HepG2 (cell line): ENCODE results near the gene ZNFX1. TPM values are rescaled to one million over a fixed set of nuclear protein-coding genes. Genes with fewer than 3 reads are reported as not detected.

Source experiments
- BCL6 ChIP-seq: IDR thresholded peaks from 2 replicates; pipeline ENCODE4 v1.6.1; 2016; ENCODE audit warnings: missing genetic modification reagents, missing compliant biosample characterization
- BORCS8-MEF2B ChIP-seq: sonication (generic); formaldehyde crosslinking; IDR thresholded peaks from 2 replicates; pipeline ENCODE4 v1.8.0; 2022; ENCODE audit warnings: mild to moderate bottlenecking, missing genetic modification reagents
- BRD4 ChIP-seq: sonication (generic); formaldehyde crosslinking; IDR thresholded peaks from 2 replicates; pipeline ENCODE4 v1.4.0; 2020; ENCODE audit warnings: missing genetic modification reagents
- CHCHD3 ChIP-seq: sonication (generic); formaldehyde crosslinking; IDR thresholded peaks from 2 replicates; pipeline ENCODE4 v1.8.0; 2022; ENCODE audit warnings: mild to moderate bottlenecking, missing genetic modification reagents, moderate library complexity
- DMAP1 ChIP-seq: IDR thresholded peaks from 2 replicates; pipeline ENCODE4 v1.6.1; 2016
- JARID2 ChIP-seq: sonication (generic); formaldehyde crosslinking; IDR thresholded peaks from 2 replicates; pipeline ENCODE4 v1.8.1; 2023; ENCODE audit warnings: missing genetic modification reagents, inconsistent platforms; ENCODE audit not compliant: insufficient replicate concordance
- MXI1 ChIP-seq: IDR thresholded peaks from 3 replicates; pipeline ENCODE4 v1.6.1; 2012; ENCODE audit warnings: low read depth, low read length, inconsistent platforms, borderline replicate concordance
- RBAK ChIP-seq: sonication (generic); formaldehyde crosslinking; IDR thresholded peaks from 2 replicates; pipeline ENCODE4 v1.5.1; 2020; ENCODE audit warnings: mild to moderate bottlenecking, missing genetic modification reagents
- RFX5 ChIP-seq: IDR thresholded peaks from 2 replicates; pipeline ENCODE4 v1.6.1; 2011; ENCODE audit warnings: low read depth, low read length, improper control_type of control experiment
- SETDB1 ChIP-seq: sonication (generic); formaldehyde crosslinking; IDR thresholded peaks from 2 replicates; pipeline ENCODE4 v1.5.1; 2020; ENCODE audit warnings: missing genetic modification reagents, mild to moderate bottlenecking, borderline replicate concordance
- SP4 ChIP-seq: sonication (generic); formaldehyde crosslinking; IDR thresholded peaks from 2 replicates; pipeline ENCODE4 v1.8.1; 2023; ENCODE audit warnings: mild to moderate bottlenecking, missing genetic modification reagents
- TCF12 ChIP-seq, 2 experiments: fragments of 450-650 bp in 1 of 2; sonication (generic) in 1 of 2; formaldehyde crosslinking in 1 of 2; IDR thresholded peaks; 2 replicates each; pipeline versions ENCODE4 v1.6.1 to v1.8.0; 2017 to 2022; ENCODE audit warnings: antibody characterized with exemption in 1 of 2, mild to moderate bottlenecking in 1 of 2, missing genetic modification reagents in 1 of 2, moderate library complexity in 1 of 2
- ZMYM2 ChIP-seq: sonication (generic); formaldehyde crosslinking; IDR thresholded peaks from 2 replicates; pipeline ENCODE4 v1.8.0; 2022; ENCODE audit warnings: mild to moderate bottlenecking, missing genetic modification reagents
- ZNF138 ChIP-seq: sonication (generic); formaldehyde crosslinking; IDR thresholded peaks from 2 replicates; pipeline ENCODE4 v1.5.0; 2020; ENCODE audit warnings: mild to moderate bottlenecking, low read depth, missing genetic modification reagents
- ZNF292 ChIP-seq: sonication (generic); formaldehyde crosslinking; IDR thresholded peaks from 2 replicates; pipeline ENCODE4 v1.8.1; 2022; ENCODE audit warnings: mild to moderate bottlenecking, low read depth, missing genetic modification reagents, borderline replicate concordance
- ZNF317 ChIP-seq: sonication (generic); formaldehyde crosslinking; IDR thresholded peaks from 2 replicates; pipeline ENCODE4 v1.5.0; 2020; ENCODE audit warnings: mild to moderate bottlenecking, missing genetic modification reagents
- ZNF333 ChIP-seq: sonication (generic); formaldehyde crosslinking; IDR thresholded peaks from 2 replicates; pipeline ENCODE4 v1.4.0; 2020; ENCODE audit warnings: mild to moderate bottlenecking, missing genetic modification reagents, borderline replicate concordance
- ZNF451 ChIP-seq: sonication (generic); formaldehyde crosslinking; IDR thresholded peaks from 2 replicates; pipeline ENCODE4 v1.5.0; 2020; ENCODE audit warnings: mild to moderate bottlenecking, missing genetic modification reagents
- ZNF883 ChIP-seq: sonication (generic); formaldehyde crosslinking; IDR thresholded peaks from 2 replicates; pipeline ENCODE4 v1.5.1; 2020; ENCODE audit warnings: mild to moderate bottlenecking, missing genetic modification reagents; ENCODE audit errors: not compliant biosample characterization
- polyA plus RNA-seq, 8 experiments: library from polyadenylated mRNA; depleted of rRNA in 3 of 8; stranded (reverse) in 7 of 8; unstranded in 1 of 8; fragments of >200 nt; fragmentation: Illumina TruSeq in 4 of 8; extraction: Trizol in 4 of 8; gene quantifications; 2 replicates each; pipeline versions ENCODE4 v1.2.1 to v1.2.3, GENCODE V29; 2011 to 2016; ENCODE audit warnings: low read depth in 4 of 8, missing spikeins in 1 of 8, mixed read lengths in 1 of 8; ENCODE audit not compliant: insufficient read depth in 1 of 8
- total RNA-seq, 5 experiments: library from RNA; depleted of rRNA; stranded (reverse); fragments of >200 nt; fragmentation: Illumina TruSeq; extraction: Trizol; gene quantifications; 2 replicates each; pipeline ENCODE4 v1.2.3, GENCODE V29; 2016; ENCODE audit warnings: low read depth in 1 of 5
- TF ChIP-seq, protein P1 (sequence below): sonication (generic); formaldehyde crosslinking; IDR thresholded peaks from 2 replicates; pipeline ENCODE4 v1.8.0; 2022; ENCODE audit warnings: mild to moderate bottlenecking, missing genetic modification reagents; ENCODE audit not compliant: insufficient replicate concordance
- TF ChIP-seq, protein P2 (sequence below): sonication (generic); formaldehyde crosslinking; IDR thresholded peaks from 2 replicates; pipeline ENCODE4 v1.9.0; 2021; ENCODE audit warnings: missing genetic modification reagents, mild to moderate bottlenecking, borderline replicate concordance
- TF ChIP-seq, protein P3 (sequence below): sonication (generic); formaldehyde crosslinking; IDR thresholded peaks from 2 replicates; pipeline ENCODE4 v1.4.0; 2020; ENCODE audit warnings: missing genetic modification reagents
- TF ChIP-seq, protein P4 (sequence below): sonication (generic); formaldehyde crosslinking; IDR thresholded peaks from 2 replicates; pipeline ENCODE4 v1.4.0; 2020; ENCODE audit warnings: missing genetic modification reagents

Gene ZNFX1
- total and polyA plus RNA-seq, 2 of the 13 experiments (the other 11 are each of a cell fraction or from before 2014, with no cell fraction given), result 2.9 to 11.1 TPM

DNA sequence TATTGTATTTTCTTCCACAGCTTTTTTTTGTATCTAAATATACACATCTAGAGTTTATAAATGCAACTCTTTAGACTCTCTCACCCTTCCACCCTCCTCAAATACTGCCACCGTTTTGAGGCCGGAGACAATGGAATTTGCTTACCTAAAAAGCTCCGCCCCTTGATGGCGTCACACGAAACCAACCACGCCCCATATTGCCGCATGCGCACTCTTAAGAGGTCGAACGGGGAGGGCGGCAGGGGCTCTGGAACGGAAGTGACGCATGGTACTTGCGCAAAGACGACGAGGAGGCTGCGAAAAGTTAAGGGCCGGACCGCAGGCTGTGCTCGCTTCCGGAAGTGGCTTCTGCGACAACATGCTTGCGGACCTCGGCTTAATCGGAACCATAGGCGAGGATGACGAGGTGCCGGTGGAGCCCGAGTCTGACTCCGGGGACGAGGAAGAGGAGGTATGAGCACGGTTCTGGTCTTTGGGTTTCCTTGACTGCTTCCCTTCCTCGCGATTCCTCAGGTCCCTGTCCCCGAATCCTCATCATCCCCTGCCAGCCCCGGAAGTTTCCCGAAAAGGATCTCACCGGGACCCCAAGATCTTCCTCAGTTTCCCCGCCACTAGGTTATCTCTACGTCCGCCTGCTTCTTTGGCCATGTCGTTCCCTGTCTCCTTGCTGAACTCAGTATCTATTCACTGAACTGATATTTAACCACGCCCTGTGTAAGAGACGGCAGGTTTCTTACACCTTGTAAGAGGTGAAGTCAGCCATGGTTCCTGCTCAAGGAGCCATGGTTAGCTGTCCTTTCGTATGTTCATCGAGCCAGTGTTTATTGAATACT lies 58.5 kb downstream of the ZNFX1 start, which contains the start of gene DDX27 (continued):
- no peak for TF ChIP-seq TCF12 (IDR thresholded peaks at IDR 0.05)
- no peak; the same call in 1 of the 2 replicates for TF ChIP-seq TCF12 (CRISPR knock-in tag; IDR thresholded peaks at IDR 0.05)
- TF ChIP-seq ZNF333 (CRISPR knock-in tag), result peak; percentile 26; the same call in 1 of the 2 replicates
- no peak for TF ChIP-seq ZNF451
- peak; percentile 16; the same call in 1 of the 2 replicates for TF ChIP-seq ZMYM2 (CRISPR knock-in tag)
- TF ChIP-seq JARID2, result no peak
- TF ChIP-seq ZNF292 (CRISPR knock-in tag), result peak; percentile 86; the same call in 1 of the 2 replicates
- TF ChIP-seq MXI1, result peak; percentile 99
- no peak for TF ChIP-seq SETDB1 (CRISPR knock-in tag)
- peak; percentile 24; the same call in 1 of the 2 replicates for TF ChIP-seq ZNF138 (CRISPR knock-in tag)
- 0 out of 2 replicates have a peak, but pooled peaks have one; percentile 20 for TF ChIP-seq RBAK (CRISPR knock-in tag)
- peak; percentile 92 for TF ChIP-seq SP4 (CRISPR knock-in tag)
- TF ChIP-seq, protein P1, sequence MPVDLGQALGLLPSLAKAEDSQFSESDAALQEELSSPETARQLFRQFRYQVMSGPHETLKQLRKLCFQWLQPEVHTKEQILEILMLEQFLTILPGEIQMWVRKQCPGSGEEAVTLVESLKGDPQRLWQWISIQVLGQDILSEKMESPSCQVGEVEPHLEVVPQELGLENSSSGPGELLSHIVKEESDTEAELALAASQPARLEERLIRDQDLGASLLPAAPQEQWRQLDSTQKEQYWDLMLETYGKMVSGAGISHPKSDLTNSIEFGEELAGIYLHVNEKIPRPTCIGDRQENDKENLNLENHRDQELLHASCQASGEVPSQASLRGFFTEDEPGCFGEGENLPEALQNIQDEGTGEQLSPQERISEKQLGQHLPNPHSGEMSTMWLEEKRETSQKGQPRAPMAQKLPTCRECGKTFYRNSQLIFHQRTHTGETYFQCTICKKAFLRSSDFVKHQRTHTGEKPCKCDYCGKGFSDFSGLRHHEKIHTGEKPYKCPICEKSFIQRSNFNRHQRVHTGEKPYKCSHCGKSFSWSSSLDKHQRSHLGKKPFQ (CRISPR knock-in tag), result no peak
- TF ChIP-seq BRD4 (CRISPR knock-in tag), result peak; percentile 88; the same call in 1 of the 2 replicates
- no peak; the same call in 1 of the 2 replicates for TF ChIP-seq BORCS8-MEF2B (CRISPR knock-in tag)
- TF ChIP-seq CHCHD3 (CRISPR knock-in tag), result no peak
- peak; percentile 7; the same call in 1 of the 2 replicates for TF ChIP-seq BCL6 (CRISPR knock-in tag)
- peak; percentile 64 for TF ChIP-seq ZNF317 (CRISPR knock-in tag)
- peak; percentile 75 for TF ChIP-seq ZNF883 (CRISPR knock-in tag)
- peak; percentile 68; the same call in 1 of the 2 replicates for TF ChIP-seq RFX5
- TF ChIP-seq, protein P2, sequence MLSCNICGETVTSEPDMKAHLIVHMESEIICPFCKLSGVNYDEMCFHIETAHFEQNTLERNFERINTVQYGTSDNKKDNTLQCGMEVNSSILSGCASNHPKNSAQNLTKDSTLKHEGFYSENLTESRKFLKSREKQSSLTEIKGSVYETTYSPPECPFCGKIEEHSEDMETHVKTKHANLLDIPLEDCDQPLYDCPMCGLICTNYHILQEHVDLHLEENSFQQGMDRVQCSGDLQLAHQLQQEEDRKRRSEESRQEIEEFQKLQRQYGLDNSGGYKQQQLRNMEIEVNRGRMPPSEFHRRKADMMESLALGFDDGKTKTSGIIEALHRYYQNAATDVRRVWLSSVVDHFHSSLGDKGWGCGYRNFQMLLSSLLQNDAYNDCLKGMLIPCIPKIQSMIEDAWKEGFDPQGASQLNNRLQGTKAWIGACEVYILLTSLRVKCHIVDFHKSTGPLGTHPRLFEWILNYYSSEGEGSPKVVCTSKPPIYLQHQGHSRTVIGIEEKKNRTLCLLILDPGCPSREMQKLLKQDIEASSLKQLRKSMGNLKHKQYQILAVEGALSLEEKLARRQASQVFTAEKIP, result no peak
- peak; percentile 95 for TF ChIP-seq DMAP1 (CRISPR knock-in tag)
- TF ChIP-seq, protein P3, sequence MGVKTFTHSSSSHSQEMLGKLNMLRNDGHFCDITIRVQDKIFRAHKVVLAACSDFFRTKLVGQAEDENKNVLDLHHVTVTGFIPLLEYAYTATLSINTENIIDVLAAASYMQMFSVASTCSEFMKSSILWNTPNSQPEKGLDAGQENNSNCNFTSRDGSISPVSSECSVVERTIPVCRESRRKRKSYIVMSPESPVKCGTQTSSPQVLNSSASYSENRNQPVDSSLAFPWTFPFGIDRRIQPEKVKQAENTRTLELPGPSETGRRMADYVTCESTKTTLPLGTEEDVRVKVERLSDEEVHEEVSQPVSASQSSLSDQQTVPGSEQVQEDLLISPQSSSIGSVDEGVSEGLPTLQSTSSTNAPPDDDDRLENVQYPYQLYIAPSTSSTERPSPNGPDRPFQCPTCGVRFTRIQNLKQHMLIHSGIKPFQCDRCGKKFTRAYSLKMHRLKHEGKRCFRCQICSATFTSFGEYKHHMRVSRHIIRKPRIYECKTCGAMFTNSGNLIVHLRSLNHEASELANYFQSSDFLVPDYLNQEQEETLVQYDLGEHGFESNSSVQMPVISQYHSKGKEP (CRISPR knock-in tag), result no peak
- TF ChIP-seq, protein P4, sequence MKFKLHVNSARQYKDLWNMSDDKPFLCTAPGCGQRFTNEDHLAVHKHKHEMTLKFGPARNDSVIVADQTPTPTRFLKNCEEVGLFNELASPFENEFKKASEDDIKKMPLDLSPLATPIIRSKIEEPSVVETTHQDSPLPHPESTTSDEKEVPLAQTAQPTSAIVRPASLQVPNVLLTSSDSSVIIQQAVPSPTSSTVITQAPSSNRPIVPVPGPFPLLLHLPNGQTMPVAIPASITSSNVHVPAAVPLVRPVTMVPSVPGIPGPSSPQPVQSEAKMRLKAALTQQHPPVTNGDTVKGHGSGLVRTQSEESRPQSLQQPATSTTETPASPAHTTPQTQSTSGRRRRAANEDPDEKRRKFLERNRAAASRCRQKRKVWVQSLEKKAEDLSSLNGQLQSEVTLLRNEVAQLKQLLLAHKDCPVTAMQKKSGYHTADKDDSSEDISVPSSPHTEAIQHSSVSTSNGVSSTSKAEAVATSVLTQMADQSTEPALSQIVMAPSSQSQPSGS (CRISPR knock-in tag), result peak; percentile 69
